AG04449 (cell line): Measurements from ENCODE around the gene ZNF135.

Experiments
- CTCF ChIA-PET: fragments of 350-600 bp; formaldehyde crosslinking; extraction: SDS; loops from one replicate; lab custom pipeline; 2021; ENCODE audit warnings: antibody characterized with exemption; lab: Yijun Ruan, JAX
- POLR2A ChIA-PET: fragments of 400-600, 350-600 bp; formaldehyde crosslinking; extraction: SDS; loops from one replicate; lab custom pipeline; 2020; ENCODE audit warnings: antibody characterized with exemption, inconsistent platforms; lab: Yijun Ruan, JAX
- DNase-seq: peaks from one replicate; pipeline ENCODE4 v3.0.0-alpha.2; 2010; ENCODE audit warnings: low read depth, low spot score
- H3K4me3 ChIP-seq: 2 replicates; pipeline ENCODE4 v1.5.1; 2011; ENCODE audit warnings: low read depth, mild to moderate bottlenecking, control low read depth, low read length
- CTCF ChIP-seq: IDR thresholded peaks from one replicate; pipeline ENCODE4 v1.5.1; 2011; ENCODE audit warnings: mild to moderate bottlenecking, moderate library complexity, low read length, control low read depth, inconsistent platforms; ENCODE audit not compliant: insufficient read depth; ENCODE audit errors: missing control alignments

The ZNF135 gene

GRCh38 chr19:58063712-58064111 lies 4.6 kb downstream of the ZNF135 start:
- CTCF ChIA-PET, result no interaction called here
- POLR2A ChIA-PET, result no interaction called here
- DNase-seq, result no peak
- H3K4me3 ChIP-seq, result no peak overlapping the region
- TF ChIP-seq CTCF, result no peak

- ChIA-PET POLR2A (no interaction called here), CTCF (no interaction called here)
- no peak for TF ChIP-seq CTCF
- no peak overlapping the region for H3K4me3 ChIP-seq
- DNase-seq, result no peak
Observed at GRCh38 chr19:58067240-58067912, 8.3 kb downstream of the ZNF135 start.

GRCh38 chr19:58079792-58080191 lies 20.7 kb downstream of the ZNF135 start:
- TF ChIP-seq CTCF, result no peak
- DNase-seq, result no peak
- H3K4me3 ChIP-seq, result no peak overlapping the region
- ChIA-PET CTCF (interaction anchor here (0.7 kb wide), 1 partner anchor 1581 kb away, joined by 3 read pairs; no protein-coding TSS in a partner anchor), POLR2A (no interaction called here)

- no peak overlapping the region for H3K4me3 ChIP-seq
- ChIA-PET CTCF (no interaction called here), POLR2A (no interaction called here)
- no peak for DNase-seq
- TF ChIP-seq CTCF, result no peak
Observed at GRCh38 chr19:58083021-58083420, 23.9 kb downstream of the ZNF135 start.

- no peak for TF ChIP-seq CTCF
- DNase-seq, result no peak
- ChIA-PET CTCF (no interaction called here), POLR2A (no interaction called here)
- no peak overlapping the region for H3K4me3 ChIP-seq
Observed at GRCh38 chr19:58084596-58085347, 25.7 kb downstream of the ZNF135 start.

GRCh38 chr19:58085348-58085875 lies 26.3 kb downstream of the ZNF135 start:
- TF ChIP-seq CTCF, result no peak
- DNase-seq, result no peak
- no peak overlapping the region for H3K4me3 ChIP-seq
- CTCF ChIA-PET, result no interaction called here
- POLR2A ChIA-PET, result no interaction called here
